Colonic mucosa (tissue), 4 donors: ENCODE results near the gene ICAM5. TPM values are rescaled to one million over a fixed set of nuclear protein-coding genes. Genes with fewer than 3 reads are reported as not detected.
A peak's percentile ranks its signal among the peaks of the same experiment; 100 is the strongest.
"Not testable (repeated sequence)": the region's sequence is repeated elsewhere in the genome, so short reads cannot be mapped to it uniquely, and the experiment has no call there.

Experiments
- DNase-seq: peaks from one replicate; pipeline ENCODE4 v3.0.0-alpha.2; 2020
- H3K27ac ChIP-seq: fragments of 200-600 bp; one replicate; pipeline ENCODE4 v1.8.0; 2021
- H3K27me3 ChIP-seq: fragments of 200-600 bp; one replicate; pipeline ENCODE4 v1.8.0; 2021
- H3K36me3 ChIP-seq: fragments of 200-600 bp; one replicate; pipeline ENCODE4 v1.8.0; 2021
- H3K4me1 ChIP-seq: fragments of 200-600 bp; one replicate; pipeline ENCODE4 v1.8.0; 2021; ENCODE audit warnings: mild to moderate bottlenecking
- H3K4me3 ChIP-seq: fragments of 200-600 bp; one replicate; pipeline ENCODE4 v1.8.0; 2021
- H3K9ac ChIP-seq, 2 donors: one replicate each; pipeline ENCODE4 v1.7.0; 2013; ENCODE audit warnings: control low read depth in 2 of 2, low read depth in 2 of 2, low read length in 2 of 2
- H3K9me3 ChIP-seq: fragments of 200-600 bp; one replicate; pipeline ENCODE4 v1.8.0; 2021
- intact Hi-C: fragments of 100-400 bp; cut with DNase I; formaldehyde crosslinking; loops from one replicate; pipeline ENCODE4 v1.14.1; 2022
- total RNA-seq, 2 donors: library from RNA; stranded (reverse); fragmentation: NEBNext Ultra II Directional in 1 of 2; extraction: Animal tissue kit (Norgen Biotek cat#: 25700) in 1 of 2; gene quantifications; one replicate each; pipeline ENCODE4 v1.2.1, GENCODE V29; 2021
- TF ChIP-seq, protein P1 (sequence below): fragments of 200-600 bp; IDR thresholded peaks from one replicate; pipeline ENCODE4 v1.8.0; 2022; ENCODE audit warnings: antibody characterized with exemption, mild to moderate bottlenecking
- donor health status: healthy.
- donor health status: DM: no; HTN: no; CAD: no.
- donor health status: DM: no; HTN: no; CAD: no.

Gene ICAM5, protein sequence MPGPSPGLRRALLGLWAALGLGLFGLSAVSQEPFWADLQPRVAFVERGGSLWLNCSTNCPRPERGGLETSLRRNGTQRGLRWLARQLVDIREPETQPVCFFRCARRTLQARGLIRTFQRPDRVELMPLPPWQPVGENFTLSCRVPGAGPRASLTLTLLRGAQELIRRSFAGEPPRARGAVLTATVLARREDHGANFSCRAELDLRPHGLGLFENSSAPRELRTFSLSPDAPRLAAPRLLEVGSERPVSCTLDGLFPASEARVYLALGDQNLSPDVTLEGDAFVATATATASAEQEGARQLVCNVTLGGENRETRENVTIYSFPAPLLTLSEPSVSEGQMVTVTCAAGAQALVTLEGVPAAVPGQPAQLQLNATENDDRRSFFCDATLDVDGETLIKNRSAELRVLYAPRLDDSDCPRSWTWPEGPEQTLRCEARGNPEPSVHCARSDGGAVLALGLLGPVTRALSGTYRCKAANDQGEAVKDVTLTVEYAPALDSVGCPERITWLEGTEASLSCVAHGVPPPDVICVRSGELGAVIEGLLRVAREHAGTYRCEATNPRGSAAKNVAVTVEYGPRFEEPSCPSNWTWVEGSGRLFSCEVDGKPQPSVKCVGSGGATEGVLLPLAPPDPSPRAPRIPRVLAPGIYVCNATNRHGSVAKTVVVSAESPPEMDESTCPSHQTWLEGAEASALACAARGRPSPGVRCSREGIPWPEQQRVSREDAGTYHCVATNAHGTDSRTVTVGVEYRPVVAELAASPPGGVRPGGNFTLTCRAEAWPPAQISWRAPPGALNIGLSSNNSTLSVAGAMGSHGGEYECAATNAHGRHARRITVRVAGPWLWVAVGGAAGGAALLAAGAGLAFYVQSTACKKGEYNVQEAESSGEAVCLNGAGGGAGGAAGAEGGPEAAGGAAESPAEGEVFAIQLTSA
- 1 to 10 TPM in 1 of 2 donors, under 1 TPM in 1; 0.74 to 1.3 TPM for total RNA-seq

DNA sequence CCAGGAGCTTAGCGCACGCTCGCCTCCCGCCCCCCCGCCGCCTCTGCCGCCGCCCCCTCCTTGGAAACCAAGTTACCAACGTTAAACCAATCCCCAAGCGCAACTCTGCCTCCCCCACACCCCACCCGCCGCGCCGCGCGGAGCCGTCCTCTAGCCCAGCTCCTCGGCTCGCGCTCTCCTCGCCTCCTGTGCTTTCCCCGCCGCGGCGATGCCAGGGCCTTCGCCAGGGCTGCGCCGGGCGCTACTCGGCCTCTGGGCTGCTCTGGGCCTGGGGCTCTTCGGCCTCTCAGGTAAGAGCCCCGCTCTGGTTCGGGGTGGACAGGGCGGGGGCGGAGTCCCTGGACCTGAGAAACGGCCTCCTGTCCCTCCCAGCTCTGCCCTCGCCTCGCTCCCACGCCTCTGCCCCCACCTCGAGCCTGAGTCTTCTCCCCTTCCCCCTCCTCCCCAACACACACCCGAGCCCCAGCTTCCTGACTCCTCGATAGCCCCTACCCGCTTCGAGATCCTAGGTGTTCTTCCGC is at the start of gene ICAM5:
TSS of gene ICAM5 (plus strand) at position 117 of the 521 bp plus-strand sequence. CDS start at position 209, 92 bp downstream.
- H3K27ac ChIP-seq = no peak within 1 kb of the TSS
- no peaks in the 10 kb centered on the region for H3K36me3 ChIP-seq
- peaks cover 71% of the 10 kb centered on the region for H3K27me3 ChIP-seq
- H3K4me3 ChIP-seq = peak within 1 kb of the TSS; percentile 42
- H3K9ac ChIP-seq = peak within 1 kb of the TSS in 1 of 2 donors; percentile 12
- TF ChIP-seq, protein P1, sequence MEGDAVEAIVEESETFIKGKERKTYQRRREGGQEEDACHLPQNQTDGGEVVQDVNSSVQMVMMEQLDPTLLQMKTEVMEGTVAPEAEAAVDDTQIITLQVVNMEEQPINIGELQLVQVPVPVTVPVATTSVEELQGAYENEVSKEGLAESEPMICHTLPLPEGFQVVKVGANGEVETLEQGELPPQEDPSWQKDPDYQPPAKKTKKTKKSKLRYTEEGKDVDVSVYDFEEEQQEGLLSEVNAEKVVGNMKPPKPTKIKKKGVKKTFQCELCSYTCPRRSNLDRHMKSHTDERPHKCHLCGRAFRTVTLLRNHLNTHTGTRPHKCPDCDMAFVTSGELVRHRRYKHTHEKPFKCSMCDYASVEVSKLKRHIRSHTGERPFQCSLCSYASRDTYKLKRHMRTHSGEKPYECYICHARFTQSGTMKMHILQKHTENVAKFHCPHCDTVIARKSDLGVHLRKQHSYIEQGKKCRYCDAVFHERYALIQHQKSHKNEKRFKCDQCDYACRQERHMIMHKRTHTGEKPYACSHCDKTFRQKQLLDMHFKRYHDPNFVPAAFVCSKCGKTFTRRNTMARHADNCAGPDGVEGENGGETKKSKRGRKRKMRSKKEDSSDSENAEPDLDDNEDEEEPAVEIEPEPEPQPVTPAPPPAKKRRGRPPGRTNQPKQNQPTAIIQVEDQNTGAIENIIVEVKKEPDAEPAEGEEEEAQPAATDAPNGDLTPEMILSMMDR = no peak
- peaks cover 40% of the 10 kb centered on the region for H3K4me1 ChIP-seq
- intact Hi-C loops = no loop called here
- no peak for DNase-seq
- H3K9me3 ChIP-seq = no peaks in the 10 kb centered on the region

DNA sequence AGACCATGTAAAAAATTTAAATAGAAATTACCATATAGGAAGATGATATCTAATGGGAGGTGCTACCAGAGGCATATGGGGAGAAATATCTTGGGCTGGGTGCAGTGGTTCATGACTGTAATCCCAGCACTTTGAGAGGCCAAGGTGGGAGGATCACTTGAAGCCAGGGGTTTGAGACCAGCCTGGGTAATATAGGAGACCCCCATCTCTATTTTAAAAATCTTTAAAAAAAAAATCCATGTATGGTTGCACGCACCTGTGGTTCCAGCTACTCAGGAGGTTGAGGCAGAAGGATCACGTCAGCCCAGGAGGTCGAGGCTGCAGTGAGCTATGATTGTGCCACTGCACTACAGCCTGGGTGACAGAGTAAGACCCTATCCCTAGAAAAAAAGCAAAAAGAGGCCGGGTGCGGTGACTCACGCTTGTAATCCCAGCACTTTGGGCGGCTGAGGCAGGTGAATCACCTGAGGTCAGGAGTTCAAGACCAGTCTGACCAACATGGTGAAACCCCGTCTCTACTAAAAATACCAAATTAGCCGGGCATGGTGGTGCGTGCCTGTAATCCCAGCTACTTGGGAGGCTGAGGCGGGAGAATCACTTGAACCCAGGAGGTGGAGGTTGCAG is 47.8 kb upstream of the ICAM5 start:
- H3K9me3 ChIP-seq, intact Hi-C loops, H3K4me1 ChIP-seq, H3K36me3 ChIP-seq, DNase-seq, H3K27ac ChIP-seq, H3K4me3 ChIP-seq, H3K27me3 ChIP-seq, H3K9ac ChIP-seq: not testable (repeated sequence)

DNA sequence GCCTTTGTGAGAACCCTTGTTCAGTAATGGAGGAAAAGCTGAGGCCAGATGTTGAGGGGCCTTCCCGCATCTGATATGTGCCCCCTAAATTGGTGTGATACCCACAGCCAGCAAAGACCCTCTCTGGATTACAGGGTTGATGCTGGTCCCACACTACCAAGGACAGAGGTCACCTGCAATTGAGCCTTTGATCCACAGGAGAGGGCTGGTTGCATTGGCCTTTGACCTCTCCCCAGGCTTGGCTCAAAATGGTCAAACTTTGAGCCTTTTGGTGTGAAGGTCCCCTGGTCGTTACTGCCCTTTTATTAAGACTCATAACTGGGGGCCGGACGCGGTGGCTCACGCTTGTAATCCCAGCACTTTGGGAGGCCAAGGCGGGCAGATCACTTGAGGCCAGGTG is 46.1 kb upstream of the ICAM5 start:
- H3K4me3 ChIP-seq = no peak overlapping the region
- no peak overlapping the region for H3K27ac ChIP-seq
- no peaks in the 10 kb centered on the region for H3K9me3 ChIP-seq
- no peaks in the 10 kb centered on the region for H3K27me3 ChIP-seq
- intact Hi-C loops = no loop called here
- H3K9ac ChIP-seq = no peak overlapping the region
- no peaks in the 10 kb centered on the region for H3K4me1 ChIP-seq
- TF ChIP-seq, protein P1 = no peak
- DNase-seq = no peak
- no peaks in the 10 kb centered on the region for H3K36me3 ChIP-seq

DNA sequence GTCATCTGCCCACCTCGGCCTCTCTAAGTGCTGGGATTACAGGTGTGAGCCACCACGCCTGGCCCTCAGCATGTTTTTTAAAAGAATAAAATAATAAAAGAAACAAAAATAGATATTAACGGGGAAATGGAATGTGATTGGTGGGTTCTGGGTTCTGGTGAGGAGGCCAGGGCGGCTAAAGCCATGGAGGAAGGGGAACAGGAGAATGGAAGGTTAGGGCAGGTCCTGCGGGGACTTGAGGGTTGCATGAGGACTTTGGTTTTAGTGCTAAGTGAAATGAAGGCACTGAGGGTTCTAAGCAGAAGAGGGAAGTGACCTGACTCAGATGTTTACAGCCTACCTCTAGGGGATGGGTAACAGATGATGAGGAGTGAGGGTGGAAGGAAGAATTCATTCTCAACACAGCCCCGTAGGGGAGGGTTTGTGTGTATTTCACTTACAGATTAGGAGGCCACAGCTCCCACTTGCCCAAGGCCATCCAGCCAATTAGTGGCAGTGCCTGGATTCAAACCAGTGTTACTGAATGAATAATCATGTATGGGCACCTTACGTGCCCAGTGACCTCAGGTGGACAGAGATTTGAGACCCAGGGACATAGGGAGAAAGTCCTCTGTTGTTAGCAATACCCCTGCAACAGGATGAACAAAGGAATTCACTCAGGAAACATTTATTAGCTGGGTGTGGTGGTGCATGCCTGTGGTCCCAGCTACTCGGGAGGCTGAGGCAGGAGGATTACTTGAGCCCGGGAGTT is 44.4 kb upstream of the ICAM5 start:
- H3K27ac ChIP-seq = no peak overlapping the region
- no peak for DNase-seq
- H3K36me3 ChIP-seq = no peaks in the 10 kb centered on the region
- H3K27me3 ChIP-seq = no peaks in the 10 kb centered on the region
- no peaks in the 10 kb centered on the region for H3K4me1 ChIP-seq
- H3K4me3 ChIP-seq = no peak overlapping the region
- TF ChIP-seq, protein P1 = no peak
- H3K9ac ChIP-seq = no peak overlapping the region
- intact Hi-C loops = no loop called here
- H3K9me3 ChIP-seq = no peaks in the 10 kb centered on the region

DNA sequence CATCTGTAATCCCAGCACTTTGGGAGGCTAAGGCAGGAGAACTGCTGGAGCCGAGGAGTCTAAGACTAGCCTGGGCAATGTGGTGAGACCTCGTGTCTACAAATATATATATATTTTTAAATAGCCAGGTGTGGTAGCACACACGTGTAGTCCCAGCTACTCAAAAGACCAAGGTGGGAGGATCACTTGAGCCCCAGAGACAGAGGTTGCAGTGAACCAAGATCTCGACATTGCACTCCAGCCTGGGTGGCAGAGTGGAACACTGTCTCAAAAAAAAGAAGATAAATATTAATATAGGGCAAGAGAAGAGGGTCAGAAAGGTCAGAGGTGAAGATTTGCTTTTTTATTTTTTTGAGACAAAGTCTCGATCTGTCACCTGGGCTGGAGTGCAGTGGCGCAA is 43.2 kb upstream of the ICAM5 start:
- TF ChIP-seq, protein P1 = no peak
- H3K27me3 ChIP-seq = no peaks in the 10 kb centered on the region
- H3K9ac ChIP-seq = no peak overlapping the region
- no peaks in the 10 kb centered on the region for H3K36me3 ChIP-seq
- no peaks in the 10 kb centered on the region for H3K9me3 ChIP-seq
- no peak overlapping the region for H3K27ac ChIP-seq
- H3K4me1 ChIP-seq = no peaks in the 10 kb centered on the region
- no peak overlapping the region for H3K4me3 ChIP-seq
- intact Hi-C loops = no loop called here
- DNase-seq = no peak
